Activated CD4-positive, alpha-beta T cell treated with anti-CD3 and anti-CD28 coated beads, Interleukin-2, Interleukin-4, amounts not matched to agents 100 ng/mL and 50 ng/mL, durations not matched to agents 16 hours and 8 hours (primary cell): ENCODE measurements around the gene TMEM266.

ENCODE experiments used
- DNase-seq: peaks from one replicate; pipeline ENCODE4 v3.0.0-alpha.2; 2020; ENCODE audit warnings: low spot score

Gene TMEM266

GRCh38 chr15:76070192-76070591 lies 10.4 kb downstream of the TMEM266 start:
- no peak for DNase-seq

DNA sequence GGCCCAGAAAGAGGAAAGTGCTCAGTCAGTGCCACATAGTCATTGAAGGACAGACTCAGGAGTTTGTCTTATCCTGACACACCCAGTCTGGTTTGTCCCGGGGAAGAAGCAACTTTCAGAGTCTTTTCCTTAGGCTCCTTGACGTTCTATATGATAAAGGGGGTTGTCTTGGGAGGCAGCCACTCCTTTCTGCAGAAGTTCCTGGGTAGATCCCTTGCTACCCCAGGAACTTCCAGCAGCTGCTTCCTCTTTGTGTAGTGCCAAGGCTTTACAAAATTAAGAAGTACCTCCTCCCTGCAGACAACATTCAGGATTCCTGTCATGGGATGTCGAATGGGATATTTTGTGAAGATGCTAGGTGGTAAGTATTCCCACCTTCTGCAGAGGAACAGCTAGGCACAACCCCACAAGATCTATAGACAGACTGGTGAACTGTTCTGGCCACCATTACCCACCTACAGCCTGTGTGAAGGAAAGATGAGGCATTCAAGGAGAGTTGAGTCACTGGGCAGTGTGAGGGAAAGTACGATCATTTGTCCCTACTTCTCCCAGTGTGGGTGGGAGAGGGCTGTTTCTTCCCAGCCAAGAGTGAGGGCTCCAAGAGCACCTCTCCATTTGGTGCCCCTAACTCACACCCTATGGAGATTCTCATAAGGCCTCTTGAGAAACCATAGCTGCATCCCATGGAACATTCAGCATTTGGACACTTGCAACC lies 11.3 kb downstream of the TMEM266 start:
- DNase-seq = no peak

GRCh38 chr15:76071806-76072205 lies 12.0 kb downstream of the TMEM266 start:
- DNase-seq = no peak

DNA sequence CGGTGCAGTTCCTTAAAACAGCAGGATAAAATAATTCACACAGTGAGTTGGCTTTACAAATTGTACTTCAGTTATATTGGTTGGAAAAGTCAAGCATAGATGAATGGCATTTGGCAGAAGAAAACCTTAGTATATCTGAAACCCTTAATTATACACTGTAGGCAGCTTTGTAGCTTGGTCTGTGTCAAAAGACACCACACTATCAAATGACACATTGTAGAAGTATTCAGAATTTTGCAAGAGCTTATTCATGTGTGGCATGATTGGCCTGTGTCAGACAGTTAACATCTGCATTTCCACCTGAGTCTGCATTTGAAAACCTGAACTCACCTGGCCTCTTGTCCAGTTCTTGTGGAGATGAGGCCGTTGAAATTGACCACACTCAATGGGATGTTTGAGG lies 13.8 kb downstream of the TMEM266 start:
- DNase-seq = no peak

- no peak for DNase-seq
Measured at GRCh38 chr15:76075046-76075445, 15.3 kb downstream of the TMEM266 start.

GRCh38 chr15:76078285-76078877 lies 18.6 kb downstream of the TMEM266 start:
- DNase-seq = no peak

DNA sequence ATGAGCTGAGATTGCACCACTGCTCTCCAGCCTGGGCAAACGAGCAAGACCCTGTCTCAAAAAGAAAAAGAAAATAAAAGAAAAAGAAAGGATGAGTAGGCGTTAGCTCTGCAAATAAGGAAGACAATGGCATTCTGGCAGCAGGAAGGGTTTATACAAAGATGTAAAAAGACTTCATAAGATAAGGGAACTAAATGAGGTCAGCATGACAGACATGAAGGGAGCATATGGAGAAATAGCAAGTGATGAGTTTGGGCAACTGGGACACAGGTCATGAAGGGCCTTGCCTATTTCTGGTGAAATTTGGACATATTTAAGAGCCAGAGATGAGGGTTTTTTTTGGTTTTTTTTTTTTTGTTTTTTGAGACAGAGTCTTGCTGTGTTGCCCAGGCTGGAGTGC lies 24.5 kb downstream of the TMEM266 start:
- DNase-seq = no peak

- no peak for DNase-seq
Measured at GRCh38 chr15:76098685-76099084, 38.9 kb downstream of the TMEM266 start.

DNA sequence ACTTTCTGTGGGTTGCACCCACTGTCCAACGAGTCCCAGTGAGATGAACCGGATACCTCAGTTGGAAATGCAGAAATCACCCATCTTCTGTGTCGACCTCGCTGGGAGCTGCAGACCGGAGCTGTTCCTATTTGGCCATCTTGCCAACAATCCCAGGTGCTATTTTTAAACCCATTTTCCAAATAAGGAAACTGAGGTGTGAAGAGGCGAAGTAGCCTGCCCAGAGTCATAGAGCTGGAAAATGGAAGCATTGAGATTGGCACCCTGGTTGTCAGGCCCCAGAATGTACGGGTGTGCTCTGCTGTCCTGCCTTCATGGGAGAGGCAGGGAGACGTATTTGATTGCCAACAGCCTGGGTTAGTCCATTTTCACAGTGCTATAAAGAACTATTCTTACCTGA lies 39.6 kb downstream of the TMEM266 start:
- DNase-seq = no peak

DNA sequence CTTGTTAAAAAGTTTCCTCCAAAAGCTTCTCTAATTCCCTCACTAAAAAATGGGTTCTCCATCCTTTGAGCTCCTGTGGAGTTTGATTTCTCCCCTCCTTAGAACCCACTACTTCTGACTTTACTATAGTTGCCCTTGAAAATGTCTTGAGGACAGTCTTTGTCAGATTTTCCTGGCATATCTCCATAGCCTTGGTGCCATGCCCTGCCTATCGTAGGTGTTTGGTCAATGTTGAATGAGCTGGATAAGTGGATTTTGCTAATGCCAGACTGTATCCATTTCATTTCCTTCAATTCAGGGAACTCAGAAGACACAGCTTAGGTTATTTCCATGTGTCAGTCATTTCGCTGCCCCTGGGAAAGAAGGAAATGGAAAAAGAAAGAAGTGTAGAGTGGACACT lies 40.6 kb downstream of the TMEM266 start:
- DNase-seq = no peak

GRCh38 chr15:76101655-76102054 lies 41.9 kb downstream of the TMEM266 start:
- DNase-seq = no peak

- DNase-seq = no peak
Measured at GRCh38 chr15:76105391-76105790, 45.6 kb downstream of the TMEM266 start.

DNA sequence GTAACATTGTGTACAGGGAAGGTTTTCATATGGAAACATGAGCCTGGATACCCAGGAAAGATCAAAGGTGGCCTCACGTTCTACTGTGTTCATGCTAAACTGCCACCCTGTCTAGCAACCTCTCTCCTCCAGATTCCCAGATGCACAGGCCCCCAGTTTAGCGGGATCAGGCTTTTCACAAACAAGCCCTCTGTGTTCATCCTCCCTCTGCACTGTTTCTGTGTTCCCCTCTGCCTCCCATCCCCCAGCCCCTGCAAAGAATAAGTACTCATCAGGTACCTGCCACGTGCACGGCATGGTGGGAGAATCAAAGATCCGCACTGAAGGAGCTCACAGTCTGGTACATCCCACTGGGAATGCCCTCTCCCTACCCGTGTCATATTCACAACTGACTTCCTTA lies 46.1 kb downstream of the TMEM266 start:
- no peak for DNase-seq

- no peak for DNase-seq
Measured at GRCh38 chr15:76107169-76107568, 47.4 kb downstream of the TMEM266 start.

- no peak for DNase-seq
Measured at GRCh38 chr15:76108021-76108723, 48.4 kb downstream of the TMEM266 start.

DNA sequence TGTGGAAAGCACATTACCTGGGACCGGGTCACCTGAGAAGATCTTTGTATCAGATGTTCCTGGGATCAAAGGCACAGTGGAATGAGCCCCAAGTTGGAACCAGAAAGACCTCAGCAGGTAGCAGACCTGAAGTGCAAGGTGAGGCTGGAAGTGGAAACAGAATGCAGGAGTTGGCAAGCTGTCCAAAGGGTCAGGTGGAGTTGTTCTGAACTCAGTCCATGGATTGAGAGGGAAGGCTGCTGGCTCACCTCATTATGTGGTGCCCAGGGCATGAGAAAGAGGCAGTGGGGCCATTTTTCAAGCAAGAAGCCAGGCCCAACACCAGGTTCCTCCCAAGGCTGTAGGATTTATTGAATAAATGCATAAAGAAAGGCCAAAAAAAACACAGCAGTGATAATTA lies 49.3 kb downstream of the TMEM266 start:
- DNase-seq = no peak

DNA sequence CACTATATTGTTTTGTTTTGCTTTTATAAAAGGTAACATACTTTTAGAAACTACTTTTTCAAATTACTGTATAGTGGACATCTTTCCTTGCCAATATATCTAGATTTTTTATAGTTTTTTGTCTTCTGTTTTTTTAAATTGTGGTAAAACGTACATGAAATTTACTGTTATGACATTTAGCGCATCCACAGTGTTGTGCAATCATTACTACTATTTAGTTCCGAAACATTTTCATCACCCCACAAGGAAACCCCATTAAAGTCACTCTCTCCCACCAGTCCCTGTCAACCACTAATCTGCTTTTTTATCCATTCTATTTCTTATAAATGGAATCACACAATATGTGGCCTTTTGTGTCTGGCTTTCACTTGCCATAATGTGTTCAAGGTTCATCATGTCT lies 54.8 kb downstream of the TMEM266 start:
- no peak for DNase-seq

- DNase-seq = no peak
Measured at GRCh38 chr15:76116138-76116885, 56.5 kb downstream of the TMEM266 start.

DNA sequence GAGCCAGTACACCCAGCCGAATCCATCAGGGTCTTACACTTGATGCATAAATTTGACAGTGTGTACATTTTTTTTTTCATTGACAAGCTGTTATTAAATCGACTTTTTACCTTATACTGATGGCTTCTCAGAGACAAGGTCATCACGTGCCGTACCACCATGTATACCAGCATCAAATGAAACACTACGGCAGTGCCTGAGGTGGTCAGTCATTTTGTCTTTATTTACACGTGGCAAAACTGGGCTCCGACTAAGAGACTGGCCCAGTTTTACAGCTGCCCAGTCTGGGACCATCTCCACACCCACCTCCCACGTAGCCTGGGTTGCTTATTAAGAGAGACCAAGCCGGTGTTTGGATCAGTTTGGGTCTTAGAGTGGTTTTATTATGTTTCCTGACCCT lies 57.4 kb downstream of the TMEM266 start:
- no peak for DNase-seq

GRCh38 chr15:76118767-76119166 lies 59.0 kb downstream of the TMEM266 start:
- no peak for DNase-seq

DNA sequence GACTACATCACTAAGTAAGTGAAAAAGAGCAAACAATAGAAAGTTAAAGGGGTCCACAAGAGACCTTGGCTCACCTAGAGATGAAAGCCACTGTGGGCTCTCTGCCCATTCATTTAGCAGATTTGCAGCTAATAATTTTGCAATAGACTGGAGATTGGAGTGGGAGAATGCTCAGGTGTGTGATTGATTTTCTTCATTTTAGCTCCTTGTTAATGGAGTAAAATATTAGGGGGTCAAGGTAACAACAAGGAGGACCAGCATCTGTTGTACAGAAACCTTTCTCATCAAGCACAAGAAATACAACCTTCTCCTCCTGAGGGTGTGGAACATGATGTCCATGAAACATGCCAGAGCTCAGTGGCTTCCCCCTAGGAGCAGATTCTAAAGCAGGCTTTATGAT lies 63.2 kb downstream of the TMEM266 start:
- no peak for DNase-seq

- no peak for DNase-seq
Measured at GRCh38 chr15:76127169-76127568, 67.4 kb downstream of the TMEM266 start.

DNA sequence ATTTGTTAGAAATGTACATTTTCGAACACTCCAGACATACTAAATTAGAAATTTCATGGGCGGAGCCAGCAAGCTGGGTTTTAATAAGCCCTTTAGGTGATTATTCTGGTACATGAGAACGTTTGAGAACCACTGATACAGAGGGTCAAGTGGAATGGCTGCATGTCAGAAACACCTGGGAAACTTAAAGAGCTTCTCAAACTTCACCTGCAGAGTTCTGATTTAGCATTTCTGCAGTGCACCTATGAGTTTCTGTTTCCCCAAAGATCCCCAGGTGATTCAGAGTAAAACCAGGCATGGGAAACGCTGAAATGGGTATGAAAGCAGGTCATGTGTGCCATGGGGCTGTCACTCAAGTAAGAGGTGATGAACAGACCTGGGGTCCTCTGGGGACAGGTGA lies 68.1 kb downstream of the TMEM266 start:
- no peak for DNase-seq
